Measurements from ENCODE around the gene HMGCL.

DNA sequence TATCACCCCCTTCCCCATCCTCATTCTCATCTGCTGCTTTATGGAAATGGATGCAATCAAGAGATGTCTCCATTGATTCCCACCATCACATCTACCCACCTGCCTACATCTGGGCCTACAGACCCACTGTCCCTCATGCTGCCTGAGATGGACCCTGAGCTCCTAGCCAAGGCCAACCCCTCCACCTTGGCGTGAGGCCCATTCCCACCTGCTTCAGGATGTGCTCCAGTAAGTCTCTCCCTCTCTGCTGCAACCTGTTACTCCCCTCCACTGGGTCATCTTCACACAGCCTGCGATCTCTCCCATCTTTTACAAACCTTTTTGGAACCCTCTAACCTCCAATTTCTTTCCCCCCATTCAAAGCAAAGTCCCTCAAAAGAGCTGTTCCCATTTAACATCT lies 20.2 kb downstream of the HMGCL start:
- no peak for TF ChIP-seq CTCF (IDR thresholded peaks at IDR 0.05)
- TF ChIP-seq POLR2A (IDR thresholded peaks at IDR 0.05): no peak
